ENCODE measurements around the gene TAOK1. TPM values are rescaled to one million over a fixed set of nuclear protein-coding genes. Genes with fewer than 3 reads are reported as not detected.

The TAOK1 gene
- total RNA-seq, 1 experiment from 2014 or later = 85.5 TPM

GRCh38 chr17:29576214-29577000 is 186.2 kb downstream of the TAOK1 start:
- Histone ChIP-seq H3K27me3 (replicated peaks; ENCODE audit: insufficient read depth, low read depth, low read length, poor library complexity) (no peaks in the 10 kb centered on the region), H3K27ac (ENCODE audit: low read depth, low read length, poor library complexity, severe bottlenecking) (no peak overlapping the region), H3K36me3 (ENCODE audit: insufficient read depth, low read length, poor library complexity, severe bottlenecking) (peaks cover 79% of the 10 kb centered on the region), H3K9me3 (ENCODE audit: low read depth, low read length, poor library complexity, severe bottlenecking) (no peaks in the 10 kb centered on the region), H3K4me3 (ENCODE audit: low read depth, low read length, poor library complexity, severe bottlenecking) (no peak overlapping the region), H3K4me1 (ENCODE audit: insufficient read depth, low read length, poor library complexity, severe bottlenecking) (peaks cover 16% of the 10 kb centered on the region)
- CTCF ChIA-PET = interaction anchor here (1.0 kb wide), 1 partner anchor 427 kb away, joined by 3 read pairs; no protein-coding TSS in a partner anchor
- BruUV-seq (replicated peaks) = TSS peak; percentile 20
- POLR2A ChIA-PET (ENCODE audit: low non-redundant PET) = no interaction called here
- intact Hi-C loops (cut with micrococcal nuclease; ENCODE audit: unreplicated experiment) = no loop called here
- DNase-seq (ENCODE audit: low spot score) = no peak
- TF ChIP-seq EZH2 (IDR thresholded peaks at IDR 0.05; ENCODE audit: borderline replicate concordance, low read depth, low read length, poor library complexity, severe bottlenecking) (no peak), CTCF (conservative IDR thresholded peaks at IDR 0.05; ENCODE audit: low read depth, low read length) (no peak)

- no TSS peak for BruUV-seq (replicated peaks)
- no peak overlapping the region for H3K27ac ChIP-seq (ENCODE audit: low read depth, low read length, poor library complexity, severe bottlenecking)
- POLR2A ChIA-PET (ENCODE audit: low non-redundant PET) = no interaction called here
Observed at GRCh38 chr17:29577001-29577370, 186.8 kb downstream of the TAOK1 start.

GRCh38 chr17:29577385-29578211 is 187.4 kb downstream of the TAOK1 start:
- no peak for TF ChIP-seq EZH2 (IDR thresholded peaks at IDR 0.05; ENCODE audit: borderline replicate concordance, low read depth, low read length, poor library complexity, severe bottlenecking)
- TF ChIP-seq CTCF (conservative IDR thresholded peaks at IDR 0.05; ENCODE audit: low read depth, low read length) = no peak
- Histone ChIP-seq H3K4me3 (ENCODE audit: low read depth, low read length, poor library complexity, severe bottlenecking) (no peak overlapping the region), H3K27ac (ENCODE audit: low read depth, low read length, poor library complexity, severe bottlenecking) (no peak overlapping the region), H3K36me3 (ENCODE audit: insufficient read depth, low read length, poor library complexity, severe bottlenecking) (peaks cover 91% of the 10 kb centered on the region), H3K4me1 (ENCODE audit: insufficient read depth, low read length, poor library complexity, severe bottlenecking) (peaks cover 16% of the 10 kb centered on the region), H3K9me3 (ENCODE audit: low read depth, low read length, poor library complexity, severe bottlenecking) (no peaks in the 10 kb centered on the region), H3K27me3 (replicated peaks; ENCODE audit: insufficient read depth, low read depth, low read length, poor library complexity) (no peaks in the 10 kb centered on the region)
- intact Hi-C loops (cut with micrococcal nuclease; ENCODE audit: unreplicated experiment) = no loop called here
- POLR2A ChIA-PET (ENCODE audit: low non-redundant PET) = no interaction called here
- DNase-seq (ENCODE audit: low spot score) = peak; percentile 41
- no TSS peak for BruUV-seq (replicated peaks)
- CTCF ChIA-PET = interaction anchor here (0.8 kb wide), 1 partner anchor 11 kb away, joined by 3 read pairs; no protein-coding TSS in a partner anchor

More at GRCh38 chr17:29577001-29577370, 186.8 kb downstream of the TAOK1 start:
- H3K36me3 ChIP-seq (ENCODE audit: insufficient read depth, low read length, poor library complexity, severe bottlenecking) = peaks cover 85% of the 10 kb centered on the region
- peaks cover 16% of the 10 kb centered on the region for H3K4me1 ChIP-seq (ENCODE audit: insufficient read depth, low read length, poor library complexity, severe bottlenecking)
- no peaks in the 10 kb centered on the region for H3K9me3 ChIP-seq (ENCODE audit: low read depth, low read length, poor library complexity, severe bottlenecking)
- CTCF ChIA-PET = no interaction called here
- no peak for DNase-seq (ENCODE audit: low spot score)
- H3K4me3 ChIP-seq (ENCODE audit: low read depth, low read length, poor library complexity, severe bottlenecking) = no peak overlapping the region
- no peaks in the 10 kb centered on the region for H3K27me3 ChIP-seq (replicated peaks; ENCODE audit: insufficient read depth, low read depth, low read length, poor library complexity)
- intact Hi-C loops (cut with micrococcal nuclease; ENCODE audit: unreplicated experiment) = no loop called here
- no peak for TF ChIP-seq EZH2 (IDR thresholded peaks at IDR 0.05; ENCODE audit: borderline replicate concordance, low read depth, low read length, poor library complexity, severe bottlenecking)
- TF ChIP-seq CTCF (conservative IDR thresholded peaks at IDR 0.05; ENCODE audit: low read depth, low read length) = no peak
